Neural cell (in vitro differentiated cells): ENCODE measurements around the gene FAM219A. TPM values are rescaled to one million over a fixed set of nuclear protein-coding genes. Genes with fewer than 3 reads are reported as not detected.

Experiments used
- H2AFZ ChIP-seq: fragments of 200-600, 300-800 bp; sonication (generic), shearing (Covaris generic); 2 replicates; pipeline ENCODE4 v1.6.0; 2014; ENCODE audit warnings: low read depth, mild to moderate bottlenecking, antibody characterized with exemption, low read length, moderate library complexity
- H3F3A ChIP-seq: fragments of 200-600 bp; shearing (Covaris generic); 2 replicates; pipeline ENCODE4 v1.6.1; 2016; ENCODE audit warnings: mild to moderate bottlenecking, moderate library complexity, mixed read lengths, antibody characterized with exemption, low read length; ENCODE audit not compliant: insufficient read depth, poor library complexity, severe bottlenecking
- H3K27ac ChIP-seq: fragments of 200-600, 300-800 bp; sonication (generic), shearing (Covaris generic); 2 replicates; pipeline ENCODE4 v1.5.1; 2014; ENCODE audit warnings: mild to moderate bottlenecking, low read length, moderate library complexity
- H3K27me3 ChIP-seq: fragments of 300-800, 200-600 bp; sonication (generic), shearing (Covaris generic); 2 replicates; pipeline ENCODE4 v1.6.0; 2014; ENCODE audit warnings: mild to moderate bottlenecking, low read depth, low read length, moderate library complexity; ENCODE audit not compliant: insufficient read depth
- H3K36me3 ChIP-seq: fragments of 300-800, 200-600 bp; sonication (generic), shearing (Covaris generic); 2 replicates; pipeline ENCODE4 v1.5.1; 2014; ENCODE audit warnings: mild to moderate bottlenecking, antibody characterized with exemption, low read length, moderate library complexity; ENCODE audit not compliant: insufficient read depth
- H3K4me2 ChIP-seq: fragments of 300-800, 200-600 bp; sonication (generic), shearing (Covaris generic); 2 replicates; pipeline ENCODE4 v1.6.0; 2014; ENCODE audit warnings: mild to moderate bottlenecking, low read length
- H3K4me3 ChIP-seq: fragments of 300-800, 200-600 bp; sonication (generic), shearing (Covaris generic); 2 replicates; pipeline ENCODE4 v1.5.1; 2014; ENCODE audit warnings: mild to moderate bottlenecking, low read length, moderate library complexity
- H3K79me2 ChIP-seq: fragments of 200-600 bp; shearing (Covaris generic); replicated peaks from 2 replicates; pipeline ENCODE4 v1.6.0; 2014; ENCODE audit warnings: mild to moderate bottlenecking, low read length, moderate library complexity; ENCODE audit not compliant: insufficient read depth
- H3K9ac ChIP-seq: fragments of 300-800, 200-600 bp; sonication (generic), shearing (Covaris generic); 2 replicates; pipeline ENCODE4 v1.6.1; 2016; ENCODE audit warnings: mild to moderate bottlenecking, low read length, mixed read lengths
- H3K9me2 ChIP-seq: fragments of 200-600 bp; shearing (Covaris generic); 2 replicates; pipeline ENCODE4 v1.6.1; 2016; ENCODE audit warnings: mild to moderate bottlenecking, low read length, mixed read lengths; ENCODE audit not compliant: insufficient read depth
- H3K9me3 ChIP-seq: fragments of 200-600, 300-800 bp; sonication (generic), shearing (Covaris generic); 2 replicates; pipeline ENCODE4 v1.6.1; 2016; ENCODE audit warnings: mild to moderate bottlenecking, mixed run types, low read length, moderate library complexity, mixed read lengths
- H4K20me1 ChIP-seq: fragments of 200-600 bp; shearing (Covaris generic); 2 replicates; pipeline ENCODE4 v1.6.1; 2016; ENCODE audit warnings: mild to moderate bottlenecking, mixed run types; ENCODE audit not compliant: insufficient read depth
- CTCF ChIP-seq: fragments of 450-650 bp; IDR thresholded peaks from 2 replicates; pipeline ENCODE4 v1.5.1; 2014; ENCODE audit warnings: antibody characterized with exemption, mild to moderate bottlenecking, moderate library complexity; ENCODE audit not compliant: poor library complexity, severe bottlenecking
- EP300 ChIP-seq: fragments of 450-650 bp; conservative IDR thresholded peaks from 2 replicates; pipeline ENCODE4 v1.6.1; 2014; ENCODE audit warnings: antibody characterized with exemption, mild to moderate bottlenecking, moderate library complexity; ENCODE audit not compliant: poor library complexity, severe bottlenecking
- EZH2 ChIP-seq: fragments of 200-600, 300-800 bp; shearing (Covaris generic), sonication (generic); IDR thresholded peaks from 2 replicates; pipeline ENCODE4 v1.6.1; 2014; ENCODE audit warnings: antibody characterized with exemption, low read length, borderline replicate concordance, mild to moderate bottlenecking; ENCODE audit not compliant: insufficient read depth, poor library complexity, severe bottlenecking
- MXI1 ChIP-seq: fragments of 450-650 bp; conservative IDR thresholded peaks from 2 replicates; pipeline ENCODE4 v1.6.1; 2014; ENCODE audit warnings: antibody characterized with exemption, mild to moderate bottlenecking; ENCODE audit not compliant: poor library complexity, severe bottlenecking
- POLR2AphosphoS5 ChIP-seq: IDR thresholded peaks from 2 replicates; pipeline ENCODE4 v1.6.1; 2012
- RAD21 ChIP-seq: fragments of 450-650 bp; conservative IDR thresholded peaks from 2 replicates; pipeline ENCODE4 v1.6.1; 2014; ENCODE audit warnings: antibody characterized with exemption, mild to moderate bottlenecking, moderate library complexity
- REST ChIP-seq: IDR thresholded peaks from 2 replicates; pipeline ENCODE4 v1.6.1; 2012; ENCODE audit warnings: borderline replicate concordance
- SMC3 ChIP-seq: fragments of 450-650 bp; conservative IDR thresholded peaks from 2 replicates; pipeline ENCODE4 v1.6.1; 2014; ENCODE audit warnings: antibody characterized with exemption, mild to moderate bottlenecking, moderate library complexity; ENCODE audit not compliant: poor library complexity
- TAF1 ChIP-seq: IDR thresholded peaks from 2 replicates; pipeline ENCODE4 v1.6.1; 2012; ENCODE audit warnings: low read depth
- polyA plus RNA-seq: library from polyadenylated mRNA; depleted of rRNA; stranded (reverse); fragments of >200 nt; gene quantifications from 2 replicates; pipeline ENCODE4 v1.2.3, GENCODE V29; 2014

The FAM219A gene
- polyA plus RNA-seq, 1 donor from 2014 or later: 56.6 TPM

GRCh38 chr9:34479431-34479866, 21.1 kb upstream of the FAM219A start:
- H3K36me3 ChIP-seq: no peaks in the 10 kb centered on the region
- TF ChIP-seq RAD21 (no peak), EZH2 (no peak), TAF1 (no peak), SMC3 (no peak), CTCF (no peak), EP300 (no peak), POLR2AphosphoS5 (no peak)
- H3K79me2 ChIP-seq: no peaks in the 10 kb centered on the region
- H3K4me3 ChIP-seq: no peak overlapping the region
- no peak overlapping the region for H3K27ac ChIP-seq
- H2AFZ ChIP-seq: no peak overlapping the region
- H3K27me3 ChIP-seq: no peaks in the 10 kb centered on the region
- H3K9me3 ChIP-seq: no peaks in the 10 kb centered on the region
- H3K9ac ChIP-seq: no peak overlapping the region
- no peaks in the 10 kb centered on the region for H3K9me2 ChIP-seq
- H4K20me1 ChIP-seq: no peaks in the 10 kb centered on the region
- no peak overlapping the region for H3K4me2 ChIP-seq
- no peaks in the 10 kb centered on the region for H3F3A ChIP-seq

GRCh38 chr9:34477541-34477940, 19.2 kb upstream of the FAM219A start:
- no peaks in the 10 kb centered on the region for H3K9me2 ChIP-seq
- no peaks in the 10 kb centered on the region for H3K27me3 ChIP-seq
- H4K20me1 ChIP-seq: no peaks in the 10 kb centered on the region
- no peaks in the 10 kb centered on the region for H3F3A ChIP-seq
- H3K4me3 ChIP-seq: no peak overlapping the region
- no peaks in the 10 kb centered on the region for H3K79me2 ChIP-seq
- H3K36me3 ChIP-seq: no peaks in the 10 kb centered on the region
- H3K27ac ChIP-seq: no peak overlapping the region
- no peak overlapping the region for H3K4me2 ChIP-seq
- H3K9ac ChIP-seq: no peak overlapping the region
- H3K9me3 ChIP-seq: no peaks in the 10 kb centered on the region
- no peak overlapping the region for H2AFZ ChIP-seq
- no peak for TF ChIP-seq CTCF
- no peak for TF ChIP-seq SMC3
- no peak for TF ChIP-seq MXI1

GRCh38 chr9:34475097-34475496, 16.7 kb upstream of the FAM219A start:
- TF ChIP-seq EZH2 (no peak), POLR2AphosphoS5 (no peak), SMC3 (no peak), REST (no peak)
- no peaks in the 10 kb centered on the region for H3K9me3 ChIP-seq
- H2AFZ ChIP-seq: no peak overlapping the region

More at GRCh38 chr9:34475097-34475496, 16.7 kb upstream of the FAM219A start:
- Histone ChIP-seq H3K27ac (no peak overlapping the region), H3K36me3 (no peaks in the 10 kb centered on the region), H3K27me3 (no peaks in the 10 kb centered on the region), H3K9ac (no peak overlapping the region), H3K4me2 (no peak overlapping the region), H3K9me2 (no peaks in the 10 kb centered on the region), H3K4me3 (no peak overlapping the region), H3F3A (no peaks in the 10 kb centered on the region), H3K79me2 (no peaks in the 10 kb centered on the region), H4K20me1 (no peaks in the 10 kb centered on the region)
